Raji (cell line): ENCODE data around the gene DCP1B.

ENCODE experiments used
- POLR2A ChIP-seq: IDR thresholded peaks from 2 replicates; pipeline ENCODE4 v1.6.1; 2011; ENCODE audit warnings: low read depth, low read length, control low read depth; ENCODE audit not compliant: insufficient read depth

DCP1B gene

DNA sequence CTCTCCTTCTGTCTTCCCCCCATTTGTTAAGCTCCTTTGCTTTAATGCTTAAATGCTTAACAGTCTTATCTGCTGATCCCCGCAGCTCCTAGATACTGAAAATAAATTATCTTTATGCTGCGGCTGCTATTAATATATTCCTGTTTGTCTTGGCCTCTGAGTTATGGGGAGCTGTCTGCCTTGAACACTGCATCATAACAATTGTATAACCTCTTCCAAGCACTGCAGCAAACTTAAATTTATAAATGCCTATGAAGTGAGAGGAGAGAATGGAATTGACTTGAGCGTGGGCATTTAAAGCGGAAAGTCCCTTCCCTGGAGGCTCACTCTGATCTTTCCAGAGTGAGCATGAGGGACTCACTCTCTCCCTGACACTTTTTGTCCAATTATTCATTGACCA lies 23.1 kb upstream of the DCP1B start:
- no peak for TF ChIP-seq POLR2A

DNA sequence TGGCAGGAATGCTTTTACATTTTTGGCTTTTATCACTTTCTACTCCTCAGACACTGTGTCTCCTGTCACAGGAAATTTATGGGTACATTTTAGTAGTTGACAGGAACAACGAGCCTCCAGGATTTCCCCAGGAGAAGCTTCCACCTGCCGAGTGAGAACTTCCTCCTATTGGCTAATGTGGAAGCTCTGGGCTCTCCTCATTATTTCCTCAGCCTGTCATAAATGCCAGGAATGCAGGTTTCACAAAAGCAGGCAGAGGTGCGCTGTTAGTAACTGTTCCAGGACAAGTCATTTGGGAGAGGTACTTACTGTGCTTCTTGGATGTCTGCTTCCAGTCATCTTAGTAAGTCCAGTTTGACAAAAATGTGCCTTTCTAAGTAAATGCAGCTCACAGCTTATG lies 19.1 kb upstream of the DCP1B start:
- TF ChIP-seq POLR2A: no peak

GRCh38 chr12:2020511-2020910 lies 16.3 kb upstream of the DCP1B start:
- no peak for TF ChIP-seq POLR2A

- no peak for TF ChIP-seq POLR2A
Observed at GRCh38 chr12:2019126-2019525, 14.9 kb upstream of the DCP1B start.

- no peak for TF ChIP-seq POLR2A
Observed at GRCh38 chr12:2018391-2018790, 14.1 kb upstream of the DCP1B start.

DNA sequence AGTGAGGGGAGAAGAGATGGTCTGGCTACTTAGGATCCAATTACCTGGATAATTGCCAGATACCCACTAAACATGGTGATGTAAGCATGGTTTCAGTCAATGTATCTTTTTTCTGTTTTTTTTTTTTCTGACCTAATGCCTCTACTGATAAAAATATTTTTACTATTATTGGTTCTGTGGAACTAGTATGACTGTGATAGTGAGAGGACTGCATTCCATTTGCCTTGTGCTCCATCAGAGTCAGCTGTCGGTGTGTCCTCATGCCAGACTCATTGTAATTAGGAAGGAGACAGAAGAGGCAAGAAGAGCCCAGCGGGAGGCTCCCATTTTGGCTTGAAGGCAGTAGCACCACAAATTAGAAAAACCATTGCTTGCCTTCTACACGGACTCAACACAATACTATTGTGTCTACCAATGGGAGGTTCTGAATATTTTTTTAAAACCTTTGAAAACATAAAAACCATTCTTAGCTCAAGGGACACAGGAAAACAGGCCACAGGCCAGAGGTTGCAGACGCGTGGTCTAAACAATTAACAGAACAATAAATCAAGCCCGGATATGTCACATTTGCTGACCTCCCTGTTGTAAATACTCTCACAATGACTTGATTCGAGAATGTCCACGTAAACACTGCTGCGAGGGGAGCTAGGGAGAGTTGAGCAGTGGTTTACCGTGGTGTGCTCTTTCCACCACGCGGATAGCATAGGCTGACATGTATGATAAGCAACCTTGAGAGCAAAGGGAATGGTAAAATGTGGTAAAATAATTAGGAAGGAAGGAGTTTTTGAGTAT lies 13.5 kb upstream of the DCP1B start:
- TF ChIP-seq POLR2A: no peak

DNA sequence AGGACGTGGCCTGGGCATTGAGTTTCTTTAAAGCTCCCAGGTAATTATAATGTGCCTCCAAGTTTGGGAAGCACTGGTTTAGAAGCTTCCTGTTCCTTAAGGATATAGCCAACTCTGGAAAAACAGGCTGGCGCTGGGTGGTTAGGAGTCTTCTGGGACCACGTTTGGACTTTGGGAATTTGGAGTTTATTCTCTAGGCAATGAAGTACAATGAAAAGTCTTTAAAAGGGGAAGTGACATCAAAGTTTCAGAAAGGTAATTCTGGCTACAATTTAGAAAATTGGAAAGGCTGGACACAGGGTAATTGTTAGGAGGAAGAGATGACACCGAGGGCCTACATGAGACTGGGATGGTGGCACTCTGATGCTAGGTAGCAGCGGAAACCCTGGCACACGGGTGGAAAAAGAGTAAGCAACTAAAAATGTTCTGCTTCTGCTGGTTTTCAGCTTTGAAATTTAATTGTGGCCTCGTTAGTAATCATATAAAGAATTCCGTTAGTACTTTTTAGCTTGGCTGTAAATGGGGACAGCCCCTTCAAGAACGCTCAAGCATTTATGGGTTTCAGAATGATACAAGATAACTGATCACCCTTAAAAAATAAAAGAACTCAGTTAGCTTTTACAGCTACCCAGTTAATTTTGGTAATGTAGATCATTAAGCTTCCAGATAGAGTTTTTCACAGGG lies 12.7 kb upstream of the DCP1B start:
- TF ChIP-seq POLR2A: no peak

DNA sequence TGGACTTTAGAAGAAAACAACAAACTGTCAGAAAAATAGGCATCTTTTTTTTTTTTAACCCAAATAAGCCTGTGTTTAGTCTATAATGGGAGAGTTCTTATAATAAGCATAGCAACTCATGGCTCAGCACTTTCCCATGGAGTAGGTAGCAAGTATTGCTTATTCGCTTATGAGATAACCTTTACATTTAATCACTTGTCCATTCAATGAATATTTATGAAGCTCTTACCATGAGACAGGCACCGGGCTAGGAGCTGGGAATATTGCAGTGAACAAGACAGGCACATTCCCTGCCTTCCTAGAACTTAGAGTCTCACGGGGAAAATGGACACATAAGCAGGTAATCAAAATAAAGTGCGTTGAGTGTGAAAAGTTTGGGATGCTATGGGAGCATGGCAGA lies 10.0 kb upstream of the DCP1B start:
- no peak for TF ChIP-seq POLR2A

DNA sequence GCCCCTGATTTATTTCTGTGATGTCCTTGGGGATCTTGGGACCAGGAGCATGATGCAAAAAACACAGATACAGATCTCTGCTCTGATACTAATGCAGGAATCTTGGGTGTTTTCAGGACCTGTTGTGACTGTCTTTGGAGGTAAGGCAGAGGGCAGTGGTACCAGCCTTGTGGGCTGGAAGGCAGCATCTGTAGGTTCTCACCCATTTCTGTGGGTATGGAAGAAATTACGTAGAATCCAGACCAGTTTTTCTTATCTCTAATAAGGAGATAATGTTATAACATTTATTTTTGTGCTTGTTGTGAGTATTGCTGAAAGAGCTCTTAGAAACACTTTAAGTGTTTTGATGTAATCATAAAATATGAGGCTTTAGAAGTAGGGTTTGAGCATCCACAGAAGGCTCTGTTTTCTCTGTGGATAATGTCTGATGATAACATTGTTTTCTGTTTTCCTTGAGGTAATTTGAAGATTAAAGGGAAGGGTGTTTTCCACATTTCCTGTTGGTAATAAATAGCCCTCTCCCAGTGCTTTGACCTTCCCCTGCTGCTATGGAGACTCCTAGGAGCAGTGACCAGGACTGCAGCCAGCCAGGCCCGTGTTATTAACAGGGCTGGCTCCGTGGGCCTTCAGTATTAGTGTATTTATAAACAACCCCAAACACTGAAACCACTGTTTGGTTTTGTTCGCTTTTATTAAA lies 9.4 kb upstream of the DCP1B start:
- TF ChIP-seq POLR2A: no peak

GRCh38 chr12:2013086-2013485 lies 8.8 kb upstream of the DCP1B start:
- TF ChIP-seq POLR2A: no peak

DNA sequence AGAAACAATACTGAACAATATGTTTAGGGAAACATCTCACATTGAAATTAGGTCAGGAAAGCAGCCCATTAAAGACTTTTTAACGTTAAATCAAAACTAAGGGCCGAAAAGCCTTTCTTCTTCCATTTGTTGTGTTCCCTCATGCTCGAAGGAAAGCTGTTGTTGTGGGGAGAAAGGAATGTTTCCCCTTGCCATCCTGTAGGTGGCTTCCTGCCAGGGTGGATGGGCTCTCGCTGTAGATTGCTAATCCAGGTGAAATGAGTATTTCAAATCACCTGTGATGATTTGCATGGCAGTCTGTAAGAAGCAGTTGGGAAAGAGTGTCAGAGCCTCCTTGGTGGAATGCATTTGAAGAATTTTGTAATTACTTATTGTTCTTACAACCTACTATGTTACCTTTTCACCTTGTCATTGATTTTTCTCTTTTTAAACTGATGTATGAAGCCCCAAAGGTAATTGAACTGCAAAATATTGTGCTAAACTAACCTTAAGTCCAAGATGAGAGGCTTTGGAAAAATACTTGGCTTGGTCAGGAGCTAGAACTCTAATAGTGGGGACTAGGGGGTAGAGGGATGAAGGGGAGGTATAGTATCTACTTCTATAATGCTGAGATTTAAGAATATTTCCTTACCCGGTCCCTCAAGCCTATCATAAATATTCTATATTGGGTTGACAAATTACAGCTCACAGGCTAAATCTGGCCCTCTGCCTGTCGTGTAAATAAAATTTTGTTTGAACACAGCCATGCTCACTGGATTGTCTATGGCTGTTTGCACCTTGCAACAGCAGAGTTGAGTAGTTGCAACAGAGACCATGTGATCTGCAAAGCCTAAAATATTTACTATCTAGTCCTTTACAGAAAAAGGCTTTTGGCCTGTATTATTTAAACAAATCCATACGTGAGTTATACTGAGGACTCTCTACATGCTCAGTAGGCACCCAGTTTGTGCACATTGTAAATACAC lies 7.7 kb upstream of the DCP1B start:
- no peak for TF ChIP-seq POLR2A

DNA sequence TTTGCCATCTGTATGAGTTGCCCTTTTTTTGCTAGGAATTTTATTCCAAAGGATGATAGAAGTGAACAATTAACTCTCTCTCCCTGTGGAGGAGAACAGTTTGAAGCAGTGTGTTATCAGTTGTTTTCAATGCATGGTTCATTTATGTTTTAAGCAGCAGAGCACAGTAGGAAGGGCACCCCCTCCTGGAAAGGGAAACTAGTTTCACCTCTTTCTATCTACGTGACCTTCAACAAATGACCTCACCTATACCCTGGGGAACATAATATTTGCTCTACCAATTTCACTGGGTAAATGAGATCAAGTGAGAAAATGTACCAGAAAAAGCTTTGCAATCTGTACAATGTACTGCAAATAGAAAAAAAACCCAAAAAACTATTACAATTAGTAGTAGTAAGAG lies 5.4 kb upstream of the DCP1B start:
- no peak for TF ChIP-seq POLR2A

DNA sequence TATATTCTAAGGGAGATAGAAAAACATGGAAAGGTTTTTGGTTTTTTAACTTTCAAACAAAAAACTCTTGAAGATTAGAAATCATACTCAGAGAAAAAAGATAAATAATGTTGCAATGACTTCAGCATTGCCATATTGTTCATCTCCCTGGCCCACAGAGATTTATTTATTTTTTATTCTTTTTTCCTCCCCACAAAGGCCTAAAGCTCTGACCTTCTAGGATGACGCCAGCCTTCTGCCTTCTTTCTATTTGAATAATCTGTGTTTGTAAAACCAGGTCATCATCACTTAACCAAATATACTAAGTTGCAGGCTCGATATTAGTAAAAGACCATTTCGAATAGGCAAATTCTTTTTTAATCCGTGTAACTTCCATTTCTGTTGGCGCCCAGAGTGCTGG lies 4.4 kb upstream of the DCP1B start:
- no peak for TF ChIP-seq POLR2A

GRCh38 chr12:2003676-2004112 lies 563 bp downstream of the DCP1B start:
- TF ChIP-seq POLR2A: no peak

- TF ChIP-seq POLR2A: no peak
Observed at GRCh38 chr12:1995205-1995896, 8.9 kb downstream of the DCP1B start.
